Lower leg skin (tissue), 4 donors: ENCODE data around the gene C12orf56. TPM values are rescaled to one million over a fixed set of nuclear protein-coding genes. Genes with fewer than 3 reads are reported as not detected.

ENCODE experiments used
- DNase-seq, 2 donors: peaks; one replicate each; pipeline ENCODE4 v3.0.0-alpha.2; 2019; ENCODE audit warnings: low spot score in 2 of 2
- H3K4me3 ChIP-seq: fragments of 200-600 bp; sonication (generic); 2 replicates; pipeline ENCODE4 v1.5.1; 2017; ENCODE audit warnings: mild to moderate bottlenecking, low read depth; ENCODE audit not compliant: poor library complexity, severe bottlenecking
- POLR2A ChIP-seq, 2 donors: fragments of 450-650 bp; IDR thresholded peaks; one replicate each; pipeline ENCODE4 v1.6.1; 2016 to 2017; ENCODE audit warnings: antibody characterized with exemption in 2 of 2, mild to moderate bottlenecking in 1 of 2, moderate library complexity in 1 of 2
- WGBS, 2 donors: methylation state at CpG; one replicate each; pipeline ENCODE4 v1.1.5; 2018; 5-methylcytosine and 5-hydroxymethylcytosine counted together
- intact Hi-C: fragments of 100-400 bp; cut with DNase I; formaldehyde crosslinking; loops from one replicate; pipeline ENCODE4 v1.15.0; 2023; ENCODE audit warnings: low total_unique reads
- total RNA-seq, 4 donors: library from RNA; depleted of rRNA; stranded (reverse); fragments of >200 nt; gene quantifications; one replicate each; pipeline ENCODE4 v1.1.0, GENCODE V29; 2016
- TF ChIP-seq, protein P1 (sequence below), 3 donors: fragments of 450-650 bp; IDR thresholded peaks; one replicate each; pipeline ENCODE4 v1.5.1; 2016; ENCODE audit warnings: antibody characterized with exemption in 3 of 3, mild to moderate bottlenecking in 3 of 3, moderate library complexity in 2 of 3

Gene C12orf56
- total RNA-seq, 4 donors from 2014 or later: 1.1 to 7.9 (median 2.1) TPM

DNA sequence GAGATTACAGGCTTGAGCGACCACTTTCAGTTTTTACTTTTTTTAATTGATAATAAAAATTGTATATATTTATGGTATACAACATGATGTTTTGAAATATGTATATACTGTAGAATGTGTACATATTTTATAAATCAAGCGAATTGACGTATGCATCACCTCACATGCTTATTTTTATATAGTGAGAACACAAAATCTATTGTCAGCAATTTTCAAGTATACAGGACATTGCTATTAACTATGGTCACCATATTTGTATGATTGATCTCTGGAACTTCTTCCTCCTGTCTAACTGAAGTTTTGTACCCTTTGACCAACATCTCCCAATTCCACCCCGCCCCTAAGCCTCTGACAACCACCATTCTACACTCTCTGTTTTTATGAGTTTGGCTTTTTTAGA is 112.1 kb downstream of the C12orf56 start:
- WGBS, 2 donors: 92% methylated on average over 4 of the region's 4 CpGs
- intact Hi-C loops: no loop called here
- H3K4me3 ChIP-seq: no peak overlapping the region
- DNase-seq: no peak
- no peak for TF ChIP-seq POLR2A (IDR thresholded peaks at IDR 0.05)
- TF ChIP-seq, protein P1, sequence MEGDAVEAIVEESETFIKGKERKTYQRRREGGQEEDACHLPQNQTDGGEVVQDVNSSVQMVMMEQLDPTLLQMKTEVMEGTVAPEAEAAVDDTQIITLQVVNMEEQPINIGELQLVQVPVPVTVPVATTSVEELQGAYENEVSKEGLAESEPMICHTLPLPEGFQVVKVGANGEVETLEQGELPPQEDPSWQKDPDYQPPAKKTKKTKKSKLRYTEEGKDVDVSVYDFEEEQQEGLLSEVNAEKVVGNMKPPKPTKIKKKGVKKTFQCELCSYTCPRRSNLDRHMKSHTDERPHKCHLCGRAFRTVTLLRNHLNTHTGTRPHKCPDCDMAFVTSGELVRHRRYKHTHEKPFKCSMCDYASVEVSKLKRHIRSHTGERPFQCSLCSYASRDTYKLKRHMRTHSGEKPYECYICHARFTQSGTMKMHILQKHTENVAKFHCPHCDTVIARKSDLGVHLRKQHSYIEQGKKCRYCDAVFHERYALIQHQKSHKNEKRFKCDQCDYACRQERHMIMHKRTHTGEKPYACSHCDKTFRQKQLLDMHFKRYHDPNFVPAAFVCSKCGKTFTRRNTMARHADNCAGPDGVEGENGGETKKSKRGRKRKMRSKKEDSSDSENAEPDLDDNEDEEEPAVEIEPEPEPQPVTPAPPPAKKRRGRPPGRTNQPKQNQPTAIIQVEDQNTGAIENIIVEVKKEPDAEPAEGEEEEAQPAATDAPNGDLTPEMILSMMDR (IDR thresholded peaks at IDR 0.05): no peak

DNA sequence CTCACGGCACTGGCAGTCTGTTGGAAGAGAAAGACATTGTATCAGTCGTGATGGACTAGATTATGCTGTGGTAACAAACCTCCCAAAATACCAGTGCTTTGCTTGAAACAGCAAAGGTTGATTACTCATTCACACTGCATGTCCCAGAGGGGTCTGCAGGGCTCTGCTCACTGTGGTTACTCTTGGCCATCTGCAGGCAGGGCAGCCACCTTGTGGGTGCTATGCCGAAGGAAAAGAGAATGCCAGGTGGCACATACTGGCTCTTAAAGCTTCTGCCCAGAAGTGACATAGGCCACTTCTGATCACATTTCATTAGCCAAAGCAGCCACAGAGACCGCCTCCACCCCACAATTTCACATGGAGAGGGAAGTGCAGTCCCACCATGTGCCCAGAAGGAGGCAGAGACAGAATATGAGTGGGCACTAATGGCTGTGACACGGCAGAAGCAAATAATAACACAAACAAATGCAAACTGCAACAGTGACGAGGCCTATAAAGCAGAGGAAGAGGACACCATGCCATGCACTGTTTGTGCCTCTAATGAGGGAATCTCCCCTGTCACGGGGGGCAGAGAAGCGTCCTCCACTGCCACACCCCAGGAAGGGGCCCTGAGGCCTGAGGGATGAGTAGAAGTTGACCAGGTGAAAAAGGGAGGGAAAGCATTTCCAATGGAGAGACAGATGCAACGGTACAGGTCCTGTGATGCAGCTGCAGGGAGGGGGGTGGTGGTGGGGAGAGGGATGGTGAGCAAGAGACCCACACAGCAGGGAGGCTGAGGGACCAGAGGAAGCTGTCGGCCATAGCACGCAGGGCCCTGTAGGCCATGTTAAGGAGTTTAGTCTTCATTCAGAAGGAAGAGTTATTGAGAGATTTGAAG is 116.8 kb downstream of the C12orf56 start:
- no peak overlapping the region for H3K4me3 ChIP-seq
- 70 to 73% methylated on average over 11 of the region's 11 CpGs for WGBS, 2 donors
- intact Hi-C loops: no loop called here
- no peak for DNase-seq
- TF ChIP-seq POLR2A (IDR thresholded peaks at IDR 0.05): no peak
- TF ChIP-seq, protein P1 (IDR thresholded peaks at IDR 0.05): no peak

DNA sequence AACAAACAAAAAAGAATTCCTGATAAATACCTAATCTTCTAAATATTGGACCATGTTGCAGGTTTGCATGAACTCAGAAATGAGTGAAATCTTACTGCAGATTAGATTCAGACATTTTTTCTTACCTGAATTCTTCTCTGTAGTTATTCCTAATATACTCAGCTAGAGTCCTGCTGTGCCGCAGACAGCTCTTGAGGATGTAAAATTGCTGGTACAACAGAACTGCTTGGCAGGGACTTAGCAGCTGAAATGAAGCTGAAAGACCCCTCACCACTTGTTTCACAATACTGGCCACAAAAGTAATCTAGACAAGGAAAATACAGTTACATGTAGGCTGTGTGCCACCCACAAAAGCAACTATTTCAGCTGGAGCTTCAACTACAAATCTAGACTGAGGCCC is 120.1 kb downstream of the C12orf56 start:
- H3K4me3 ChIP-seq: no peak overlapping the region
- 84 to 93% methylated on average over 1 of the region's 1 CpG for WGBS, 2 donors
- no peak for DNase-seq
- intact Hi-C loops: no loop called here
- TF ChIP-seq, protein P1 (IDR thresholded peaks at IDR 0.05): no peak

DNA sequence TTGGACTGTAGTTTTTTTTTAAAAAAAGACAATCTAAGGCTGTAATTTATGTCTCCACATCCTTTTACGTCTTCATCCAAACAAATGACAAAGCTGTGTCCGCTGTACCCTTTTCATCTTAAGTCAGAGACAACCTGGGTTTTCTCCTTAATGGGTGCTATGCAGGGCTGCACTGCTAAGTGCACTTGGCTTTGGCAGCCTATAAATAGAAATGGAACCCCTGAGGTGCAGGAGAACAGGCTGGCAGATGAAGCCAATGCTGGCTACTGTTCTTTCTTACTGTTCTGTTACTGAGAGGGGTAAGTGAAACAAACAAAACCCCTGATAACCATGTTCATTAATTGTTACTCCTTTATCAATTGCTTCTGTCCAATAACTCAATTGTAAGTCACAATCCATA is 121.4 kb downstream of the C12orf56 start:
- intact Hi-C loops: no loop called here
- TF ChIP-seq, protein P1 (IDR thresholded peaks at IDR 0.05): no peak
- no peak for TF ChIP-seq POLR2A (IDR thresholded peaks at IDR 0.05)
- 50 to 57% methylated on average over 2 of the region's 2 CpGs for WGBS, 2 donors
- H3K4me3 ChIP-seq: no peak overlapping the region
- no peak for DNase-seq

DNA sequence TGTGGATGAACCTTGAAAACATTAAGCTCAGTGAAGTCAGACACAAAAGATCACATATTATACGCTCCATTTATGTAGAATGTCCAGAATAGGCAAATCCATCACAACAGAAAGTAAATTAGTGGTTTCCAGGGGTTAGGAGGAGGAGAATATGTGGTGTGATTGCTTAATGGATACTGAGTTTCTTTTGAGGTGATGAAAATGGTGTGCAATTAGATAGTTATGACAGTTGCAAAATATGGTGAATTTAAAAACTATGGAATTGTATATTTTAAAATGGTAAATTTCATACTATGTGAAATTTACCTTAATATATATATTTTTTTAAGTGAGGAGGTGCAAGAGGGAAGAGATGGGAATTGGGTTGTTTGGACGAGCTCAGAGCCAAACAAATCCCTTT is 122.1 kb downstream of the C12orf56 start:
- no peak for DNase-seq
- H3K4me3 ChIP-seq: no peak overlapping the region
- intact Hi-C loops: no loop called here
- 44% methylated on average over 2 of the region's 2 CpGs for whole genome bisulfite sequencing, 2 donors
- no peak for TF ChIP-seq POLR2A (IDR thresholded peaks at IDR 0.05)
- TF ChIP-seq, protein P1 (IDR thresholded peaks at IDR 0.05): no peak
